IMR-90 (cell line): Measurements from ENCODE around the gene TTC31. TPM values are rescaled to one million over a fixed set of nuclear protein-coding genes. Genes with fewer than 3 reads are reported as not detected.

ENCODE experiments used
- ATAC-seq: fragments of 200-7000 bp; cut with Tn5 transposase; 2 replicates; pipeline ENCODE4 v1.9.1; 2020; ENCODE audit warnings: low read depth, mild to moderate bottlenecking, moderate library complexity
- BruUV-seq: library from RNA; stranded (reverse); fragments of 400-500 nt; replicated peaks from 2 replicates; lab custom pipeline; 2021; lab: Mats Ljungman, UMichigan
- CTCF ChIA-PET: fragments of 300-600 bp; formaldehyde crosslinking; extraction: SDS; loops from one replicate; lab custom pipeline; 2021; ENCODE audit warnings: antibody characterized with exemption; lab: Yijun Ruan, JAX
- POLR2A ChIA-PET: fragments of 300-600 bp; sonication (Branson Sonifier 250); formaldehyde crosslinking; loops from one replicate; lab custom pipeline; 2022; ENCODE audit warnings: antibody characterized with exemption; ENCODE audit not compliant: unreplicated experiment; lab: Charles Lee
- DNase-seq: peaks from one replicate; pipeline ENCODE4 v3.0.0; 2013
- H2AFZ ChIP-seq: replicated peaks from 2 replicates; pipeline ENCODE3; 2013; ENCODE audit warnings: low read length, mild to moderate bottlenecking; ENCODE audit not compliant: poor library complexity
- H2AK5ac ChIP-seq: 2 replicates; pipeline ENCODE4 v1.6.1; 2013; ENCODE audit warnings: low read depth, low read length, inconsistent platforms
- H2AK9ac ChIP-seq: replicated peaks from 2 replicates; pipeline ENCODE3; 2013; ENCODE audit warnings: mild to moderate bottlenecking, low read depth, low read length, moderate library complexity; ENCODE audit not compliant: poor library complexity
- H2BK120ac ChIP-seq: 2 replicates; pipeline ENCODE4 v1.6.1; 2013; ENCODE audit warnings: low read depth, low read length, inconsistent platforms
- H2BK15ac ChIP-seq: 3 replicates; pipeline ENCODE4 v1.6.1; 2013; ENCODE audit warnings: low read depth, low read length, inconsistent platforms
- H2BK20ac ChIP-seq: 2 replicates; pipeline ENCODE4 v1.6.1; 2013; ENCODE audit warnings: low read depth, mild to moderate bottlenecking, inconsistent platforms, low read length, moderate library complexity
- H2BK5ac ChIP-seq: 2 replicates; pipeline ENCODE4 v1.6.1; 2013; ENCODE audit warnings: mild to moderate bottlenecking, low read depth, low read length, inconsistent platforms; ENCODE audit not compliant: poor library complexity, severe bottlenecking
- H3K14ac ChIP-seq: replicated peaks from 2 replicates; pipeline ENCODE4 v1.6.1; 2013; ENCODE audit warnings: low read depth, low read length, inconsistent platforms
- H3K18ac ChIP-seq: 2 replicates; pipeline ENCODE4 v1.6.1; 2013; ENCODE audit warnings: low read depth, low read length, control low read depth
- H3K23ac ChIP-seq: 2 replicates; pipeline ENCODE4 v1.6.1; 2013; ENCODE audit warnings: low read depth, low read length, inconsistent platforms
- H3K27ac ChIP-seq: 2 replicates; pipeline ENCODE4 v1.5.1; 2013; ENCODE audit warnings: mild to moderate bottlenecking, control low read depth, low read length; ENCODE audit not compliant: insufficient read depth
- H3K27me3 ChIP-seq: 2 replicates; pipeline ENCODE4 v1.6.1; 2013; ENCODE audit warnings: low read length; ENCODE audit not compliant: control insufficient read depth, insufficient read depth
- H3K36me3 ChIP-seq: 2 replicates; pipeline ENCODE4 v1.6.1; 2013; ENCODE audit warnings: low read length, mixed read lengths; ENCODE audit not compliant: control insufficient read depth, insufficient read depth
- H3K4ac ChIP-seq: 2 replicates; pipeline ENCODE4 v1.6.1; 2013; ENCODE audit warnings: low read depth, low read length, inconsistent platforms
- H3K4me1 ChIP-seq: 2 replicates; pipeline ENCODE4 v1.6.1; 2013; ENCODE audit warnings: low read length, mixed read lengths; ENCODE audit not compliant: control insufficient read depth, insufficient read depth
- H3K4me2 ChIP-seq: 2 replicates; pipeline ENCODE4 v1.6.1; 2013; ENCODE audit warnings: low read depth, mild to moderate bottlenecking, control low read depth, low read length, moderate library complexity
- H3K4me3 ChIP-seq: 2 replicates; pipeline ENCODE4 v1.5.1; 2013; ENCODE audit warnings: low read depth, mild to moderate bottlenecking, control low read depth, low read length, moderate library complexity; ENCODE audit not compliant: insufficient read depth
- H3K56ac ChIP-seq: 2 replicates; pipeline ENCODE4 v1.6.1; 2013; ENCODE audit warnings: low read length, inconsistent platforms; ENCODE audit not compliant: insufficient read depth; ENCODE audit errors: extremely low read depth
- H3K79me1 ChIP-seq, 2 experiments: 2 replicates each; pipeline ENCODE4 v1.6.1; 2013; ENCODE audit warnings: low read length in 2 of 2, inconsistent platforms in 1 of 2, low read depth in 1 of 2
- H3K9ac ChIP-seq: 2 replicates; pipeline ENCODE4 v1.6.1; 2013; ENCODE audit warnings: low read depth, low read length, control low read depth
- H3K9me1 ChIP-seq: 2 replicates; pipeline ENCODE4 v1.6.1; 2013; ENCODE audit warnings: low read length, inconsistent platforms; ENCODE audit not compliant: insufficient read depth
- H3K9me3 ChIP-seq: 2 replicates; pipeline ENCODE4 v1.6.1; 2013; ENCODE audit warnings: low read length; ENCODE audit not compliant: control insufficient read depth, insufficient read depth
- H4K20me1 ChIP-seq: 2 replicates; pipeline ENCODE4 v1.6.1; 2013; ENCODE audit warnings: low read length, inconsistent platforms; ENCODE audit not compliant: insufficient read depth
- H4K5ac ChIP-seq: 2 replicates; pipeline ENCODE4 v1.6.1; 2013; ENCODE audit warnings: mild to moderate bottlenecking, low read depth, low read length, control low read depth
- H4K8ac ChIP-seq, 2 experiments: 2 replicates each; pipeline ENCODE4 v1.6.1; 2013; ENCODE audit warnings: low read depth in 2 of 2, low read length in 2 of 2, control low read depth in 1 of 2, inconsistent platforms in 1 of 2
- H4K91ac ChIP-seq: 2 replicates; pipeline ENCODE4 v1.6.1; 2013; ENCODE audit warnings: low read depth, low read length, inconsistent platforms; ENCODE audit not compliant: insufficient read depth
- CHD1 ChIP-seq: IDR thresholded peaks from 2 replicates; pipeline ENCODE4 v1.6.1; 2012; ENCODE audit warnings: low read depth, low read length, improper control_type of control experiment
- POLR2A ChIP-seq: IDR thresholded peaks from 2 replicates; pipeline ENCODE4 v1.6.1; 2012; ENCODE audit warnings: mild to moderate bottlenecking, low read depth, low read length
- RAD21 ChIP-seq: IDR thresholded peaks from 2 replicates; pipeline ENCODE4 v1.6.1; 2012; ENCODE audit warnings: low read length, improper control_type of control experiment
- RFX5 ChIP-seq: IDR thresholded peaks from 2 replicates; pipeline ENCODE4 v1.8.0; 2012; ENCODE audit warnings: low read depth, mild to moderate bottlenecking, low read length, moderate library complexity
- WGBS, 2 experiments: methylation state at CpG; one replicate each; pipeline versions ENCODE4 v1.1.5 to v1.1.7; 2013; ENCODE audit warnings: missing lambda C conversion rate in 2 of 2; ENCODE audit not compliant: insufficient read length in 1 of 2; ENCODE audit errors: extremely low coverage in 2 of 2; 5-methylcytosine and 5-hydroxymethylcytosine counted together
- dilution Hi-C: fragments of 300-500 bp; cut with HindIII; formaldehyde crosslinking; loops from one replicate; pipeline ENCODE4 v1.14.3; 2018; ENCODE audit warnings: low sequenced_read_pairs; ENCODE audit not compliant: unreplicated experiment
- in situ Hi-C: fragments of 300-500 bp; cut with MboI; formaldehyde crosslinking; loops from 3 replicates; pipeline ENCODE4 v1.14.3; 2019; ENCODE audit warnings: low sequenced_read_pairs, inconsistent platforms, mixed read lengths
- intact Hi-C: fragments of 100-400 bp; cut with micrococcal nuclease; formaldehyde crosslinking; loops from 2 replicates; pipeline ENCODE4 v1.10.0; 2022
- polyA plus RNA-seq, 3 experiments: library from polyadenylated mRNA; depleted of rRNA; stranded (reverse); fragments of >200 nt; gene quantifications; 2 replicates each; pipeline ENCODE4 v1.2.3, GENCODE V29; 2012; ENCODE audit warnings: low replicate concordance in 1 of 3
- total RNA-seq: library from RNA; depleted of rRNA; stranded (reverse); fragments of >200 nt; gene quantifications from 2 replicates; pipeline ENCODE4 v1.2.3, GENCODE V29; 2012

The TTC31 gene
- total and polyA plus RNA-seq, 2 of the 4 experiments (the other 2 are of a cell fraction) = 6.3 to 18.8 TPM

DNA sequence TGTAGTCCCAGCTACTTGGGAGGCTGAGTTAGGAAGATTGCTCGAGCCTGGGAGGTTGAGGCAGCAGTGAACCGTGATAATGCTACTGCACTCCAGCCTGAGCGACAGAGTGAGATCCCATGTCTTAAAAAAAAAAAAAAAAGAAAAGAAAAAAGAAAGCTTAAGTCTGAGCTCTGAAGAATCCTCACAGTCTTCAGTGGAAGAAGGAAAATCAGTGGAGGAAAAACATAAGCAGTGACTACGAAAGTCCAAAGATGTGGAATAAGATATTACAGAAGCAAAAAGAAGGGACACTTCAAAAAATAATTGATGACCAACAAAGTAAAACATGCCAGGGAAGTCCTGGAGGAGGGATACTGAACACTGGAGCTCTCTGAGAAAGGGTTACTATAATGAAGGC is 27.4 kb downstream of the TTC31 start:
- Histone ChIP-seq H3K9ac (no peak overlapping the region), H3K23ac (no peak overlapping the region), H3K9me3 (peaks cover 11% of the 10 kb centered on the region), H3K18ac (no peak overlapping the region), H4K8ac (no peak overlapping the region), H3K4me2 (no peak overlapping the region), H4K20me1 (0 out of 2 replicates have a peak, but pooled peaks cover 5% of the 10 kb centered on the region), H3K14ac (no peak overlapping the region), H2AK9ac (no peak overlapping the region), H3K36me3 (peaks cover 9% of the 10 kb centered on the region), H4K5ac (no peak overlapping the region), H3K4me3 (no peak overlapping the region), H3K4me1 (peaks cover 11% of the 10 kb centered on the region), H3K79me1 (peaks cover 12 to 18% of the 10 kb centered on the region in 2 experiments), H3K4ac (no peak overlapping the region), H2BK120ac (no peak overlapping the region), H2AFZ (no peak overlapping the region), H2BK15ac (no peak overlapping the region), H4K91ac (no peak overlapping the region), H3K27ac (no peak overlapping the region), H3K9me1 (peaks cover 9% of the 10 kb centered on the region), H2BK20ac (no peak overlapping the region), H2AK5ac (no peak overlapping the region), H2BK5ac (no peak overlapping the region), H3K27me3 (peaks cover 46% of the 10 kb centered on the region), H3K56ac (no peak overlapping the region)
- TF ChIP-seq RAD21 (no peak), RFX5 (no peak), POLR2A (no peak), CHD1 (no peak)
- dilution Hi-C loops = no loop called here
- no TSS peak for BruUV-seq
- DNase-seq (no peak), ATAC-seq (no peak)
- CTCF ChIA-PET = interaction anchor here (0.7 kb wide), 1 partner anchor 11 kb away, joined by 8 read pairs; the partner anchor contains the start of gene LBX2
- POLR2A ChIA-PET = interaction anchor here (0.6 kb wide), 1 partner anchor 29 kb away, joined by 7 read pairs; no protein-coding TSS in a partner anchor
- intact Hi-C loops = no loop called here
- in situ Hi-C loops = no loop called here
- no CpG with 5 or more reads among the region's 4 CpGs for WGBS, 2 experiments
